Right lobe of liver (tissue), 4 donors: ENCODE results near the gene ZNF90.

Experiments used
- POLR2A ChIP-seq: fragments of 450-650 bp; IDR thresholded peaks from one replicate; pipeline ENCODE4 v1.6.1; 2017; ENCODE audit warnings: antibody characterized with exemption, mild to moderate bottlenecking
- TF ChIP-seq, protein P1 (sequence below), 4 donors: fragments of 200-600 bp in 3 of 4; fragments of 450-650 bp in 1 of 4; IDR thresholded peaks; one replicate each; pipeline versions ENCODE4 v1.5.1 to v1.8.0; 2016 to 2022; ENCODE audit warnings: antibody characterized with exemption in 4 of 4, mild to moderate bottlenecking in 2 of 4
- donor health status: DM: no; HTN: no; CAD: no.
- donor health status: DM: no; HTN: no; CAD: no.
- donor health status: DM: no; HTN: yes; CAD: no.

DNA sequence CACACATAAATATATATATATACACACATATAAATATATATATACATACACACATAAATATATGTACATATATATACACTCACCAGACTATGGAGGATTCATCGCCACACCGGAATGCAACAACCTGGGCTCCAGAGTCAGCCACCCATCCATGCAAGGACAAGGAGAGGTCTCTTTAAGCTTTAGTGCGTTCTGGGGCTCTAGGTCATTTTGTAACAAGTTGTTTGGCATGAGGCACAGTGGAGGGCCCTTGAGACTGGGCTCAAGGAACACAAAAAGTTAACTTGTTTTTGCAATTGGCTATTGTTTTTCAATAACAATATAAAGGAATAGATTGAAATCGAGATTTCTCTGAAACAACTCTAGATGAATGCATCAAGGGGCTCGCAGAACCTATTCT, 4.9 kb upstream of the ZNF90 start:
- TF ChIP-seq, protein P1, sequence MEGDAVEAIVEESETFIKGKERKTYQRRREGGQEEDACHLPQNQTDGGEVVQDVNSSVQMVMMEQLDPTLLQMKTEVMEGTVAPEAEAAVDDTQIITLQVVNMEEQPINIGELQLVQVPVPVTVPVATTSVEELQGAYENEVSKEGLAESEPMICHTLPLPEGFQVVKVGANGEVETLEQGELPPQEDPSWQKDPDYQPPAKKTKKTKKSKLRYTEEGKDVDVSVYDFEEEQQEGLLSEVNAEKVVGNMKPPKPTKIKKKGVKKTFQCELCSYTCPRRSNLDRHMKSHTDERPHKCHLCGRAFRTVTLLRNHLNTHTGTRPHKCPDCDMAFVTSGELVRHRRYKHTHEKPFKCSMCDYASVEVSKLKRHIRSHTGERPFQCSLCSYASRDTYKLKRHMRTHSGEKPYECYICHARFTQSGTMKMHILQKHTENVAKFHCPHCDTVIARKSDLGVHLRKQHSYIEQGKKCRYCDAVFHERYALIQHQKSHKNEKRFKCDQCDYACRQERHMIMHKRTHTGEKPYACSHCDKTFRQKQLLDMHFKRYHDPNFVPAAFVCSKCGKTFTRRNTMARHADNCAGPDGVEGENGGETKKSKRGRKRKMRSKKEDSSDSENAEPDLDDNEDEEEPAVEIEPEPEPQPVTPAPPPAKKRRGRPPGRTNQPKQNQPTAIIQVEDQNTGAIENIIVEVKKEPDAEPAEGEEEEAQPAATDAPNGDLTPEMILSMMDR (IDR thresholded peaks at IDR 0.05), result no peak
- no peak for TF ChIP-seq POLR2A
